ENCODE measurements around the gene DCAF10. TPM values are rescaled to one million over a fixed set of nuclear protein-coding genes. Genes with fewer than 3 reads are reported as not detected.
"Not testable (repeated sequence)": the region's sequence is repeated elsewhere in the genome, so short reads cannot be mapped to it uniquely, and the experiment has no call there.

Gene DCAF10
- total RNA-seq, 4 donors from 2014 or later: 25.1 to 56.5 (median 41.1) TPM

- no peak overlapping the region for H3K27ac ChIP-seq
- no peaks in the 10 kb centered on the region for H3K9me3 ChIP-seq
- no peak for TF ChIP-seq CTCF (IDR thresholded peaks at IDR 0.05)
- TF ChIP-seq POLR2A (IDR thresholded peaks at IDR 0.05): no peak
- H3K4me3 ChIP-seq (replicated peaks in 1 of 3): no peak overlapping the region
- no peak for DNase-seq
- 73 to 79% methylated on average over 4 of the region's 4 CpGs for WGBS, 2 donors
- intact Hi-C loops (cut with DNase I): no loop called here
- no peaks in the 10 kb centered on the region for H3K36me3 ChIP-seq
- no peaks in the 10 kb centered on the region for H3K27me3 ChIP-seq
- H3K4me1 ChIP-seq: peaks cover 13 to 14% of the 10 kb centered on the region in 2 donors
Measured at GRCh38 chr9:37806271-37806670, 5.7 kb downstream of the DCAF10 start.

- 93 to 96% methylated on average over 15 of the region's 15 CpGs for WGBS, 2 donors
- H3K36me3 ChIP-seq; intact Hi-C loops (cut with DNase I); H3K9me3 ChIP-seq; DNase-seq; H3K4me1 ChIP-seq; H3K27me3 ChIP-seq; H3K4me3 ChIP-seq (replicated peaks in 1 of 3); H3K27ac ChIP-seq: not testable (repeated sequence)
Measured at GRCh38 chr9:37809676-37810075, 9.1 kb downstream of the DCAF10 start.

GRCh38 chr9:37811906-37812476 lies 11.4 kb downstream of the DCAF10 start:
- Histone ChIP-seq H3K27ac (no peak overlapping the region), H3K9me3 (no peaks in the 10 kb centered on the region), H3K4me3 (replicated peaks in 1 of 3) (no peak overlapping the region), H3K4me1 (no peaks in the 10 kb centered on the region), H3K27me3 (no peaks in the 10 kb centered on the region), H3K36me3 (no peaks in the 10 kb centered on the region)
- TF ChIP-seq POLR2A (IDR thresholded peaks at IDR 0.05): no peak
- no peak for TF ChIP-seq CTCF (IDR thresholded peaks at IDR 0.05)
- 97% methylated on average over 6 of the region's 6 CpGs for WGBS, 2 donors
- intact Hi-C loops (cut with DNase I): no loop called here
- no peak for DNase-seq

- no peaks in the 10 kb centered on the region for H3K36me3 ChIP-seq
- TF ChIP-seq POLR2A (IDR thresholded peaks at IDR 0.05) (no peak), CTCF (IDR thresholded peaks at IDR 0.05) (no peak)
- no peak overlapping the region for H3K27ac ChIP-seq
- DNase-seq: no peak
- 91 to 94% methylated on average over 5 of the region's 5 CpGs for WGBS, 2 donors
- H3K27me3 ChIP-seq: no peaks in the 10 kb centered on the region
- H3K9me3 ChIP-seq: no peaks in the 10 kb centered on the region
- no peaks in the 10 kb centered on the region for H3K4me1 ChIP-seq
- intact Hi-C loops (cut with DNase I): no loop called here
- no peak overlapping the region for H3K4me3 ChIP-seq (replicated peaks in 1 of 3)
Measured at GRCh38 chr9:37812773-37813379, 12.3 kb downstream of the DCAF10 start.

- Histone ChIP-seq H3K4me1 (no peaks in the 10 kb centered on the region), H3K36me3 (peaks cover 0 to 5% of the 10 kb centered on the region in 2 donors), H3K9me3 (no peaks in the 10 kb centered on the region), H3K27me3 (no peaks in the 10 kb centered on the region), H3K4me3 (replicated peaks in 1 of 3) (no peak overlapping the region), H3K27ac (no peak overlapping the region)
- 93 to 97% methylated on average over 2 of the region's 2 CpGs for WGBS, 2 donors
- intact Hi-C loops (cut with DNase I): no loop called here
- DNase-seq: no peak
- no peak for TF ChIP-seq POLR2A (IDR thresholded peaks at IDR 0.05)
Measured at GRCh38 chr9:37818849-37819248, 18.3 kb downstream of the DCAF10 start.

- intact Hi-C loops (cut with DNase I): no loop called here
Measured at GRCh38 chr9:37820142-37820541, 19.5 kb downstream of the DCAF10 start.

GRCh38 chr9:37825174-37825573 lies 24.6 kb downstream of the DCAF10 start:
- H3K27me3 ChIP-seq; DNase-seq; H3K27ac ChIP-seq; H3K4me3 ChIP-seq (replicated peaks in 1 of 3); H3K36me3 ChIP-seq; intact Hi-C loops (cut with DNase I); H3K4me1 ChIP-seq; H3K9me3 ChIP-seq: not testable (repeated sequence)
- 89 to 97% methylated on average over 2 of the region's 2 CpGs for WGBS, 2 donors

More at GRCh38 chr9:37820142-37820541, 19.5 kb downstream of the DCAF10 start:
- H3K4me3 ChIP-seq (replicated peaks in 1 of 3): no peak overlapping the region
- no peaks in the 10 kb centered on the region for H3K4me1 ChIP-seq
- H3K9me3 ChIP-seq: no peaks in the 10 kb centered on the region
- no peak for TF ChIP-seq CTCF (IDR thresholded peaks at IDR 0.05)
- TF ChIP-seq POLR2A (IDR thresholded peaks at IDR 0.05): no peak
- H3K36me3 ChIP-seq: peaks cover 0 to 5% of the 10 kb centered on the region in 2 donors
- no peaks in the 10 kb centered on the region for H3K27me3 ChIP-seq
- no peak overlapping the region for H3K27ac ChIP-seq
- 91 to 92% methylated on average over 5 of the region's 5 CpGs for WGBS, 2 donors
- no peak for DNase-seq
